Dermis blood vessel endothelial cell (primary cell): ENCODE measurements around the gene TNN. TPM values are rescaled to one million over a fixed set of nuclear protein-coding genes. Genes with fewer than 3 reads are reported as not detected.
A peak's percentile ranks its signal among the peaks of the same experiment; 100 is the strongest.

Experiments
- DNase-seq: peaks from one replicate; pipeline ENCODE4 v3.0.0; 2010
- total RNA-seq: library from RNA; depleted of rRNA; stranded (reverse); fragments of >200 nt; gene quantifications from 2 replicates; pipeline ENCODE4 v1.2.3, GENCODE V29; 2014

TNN gene
- total RNA-seq, 1 donor from 2014 or later, result not detected

DNA sequence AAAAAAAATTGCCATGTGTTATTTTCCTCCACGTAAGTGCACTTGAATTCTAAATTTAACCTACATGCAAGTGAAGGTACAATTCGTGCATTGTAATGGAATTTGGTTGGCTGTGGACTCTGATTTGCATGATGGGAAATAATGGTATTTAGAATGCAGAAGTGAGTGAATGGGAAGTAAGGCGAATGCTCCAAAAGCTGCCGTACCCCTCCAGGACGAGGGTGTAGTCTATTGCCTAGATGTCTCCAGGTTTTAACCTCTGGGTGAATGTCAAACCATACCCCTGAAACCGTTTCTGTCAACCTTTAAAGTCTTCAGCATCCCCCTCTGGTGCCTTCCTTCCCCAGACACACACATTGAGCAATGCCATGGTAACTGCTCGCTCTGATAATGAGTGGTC lies 80.4 kb downstream of the TNN start:
- DNase-seq, result no peak

DNA sequence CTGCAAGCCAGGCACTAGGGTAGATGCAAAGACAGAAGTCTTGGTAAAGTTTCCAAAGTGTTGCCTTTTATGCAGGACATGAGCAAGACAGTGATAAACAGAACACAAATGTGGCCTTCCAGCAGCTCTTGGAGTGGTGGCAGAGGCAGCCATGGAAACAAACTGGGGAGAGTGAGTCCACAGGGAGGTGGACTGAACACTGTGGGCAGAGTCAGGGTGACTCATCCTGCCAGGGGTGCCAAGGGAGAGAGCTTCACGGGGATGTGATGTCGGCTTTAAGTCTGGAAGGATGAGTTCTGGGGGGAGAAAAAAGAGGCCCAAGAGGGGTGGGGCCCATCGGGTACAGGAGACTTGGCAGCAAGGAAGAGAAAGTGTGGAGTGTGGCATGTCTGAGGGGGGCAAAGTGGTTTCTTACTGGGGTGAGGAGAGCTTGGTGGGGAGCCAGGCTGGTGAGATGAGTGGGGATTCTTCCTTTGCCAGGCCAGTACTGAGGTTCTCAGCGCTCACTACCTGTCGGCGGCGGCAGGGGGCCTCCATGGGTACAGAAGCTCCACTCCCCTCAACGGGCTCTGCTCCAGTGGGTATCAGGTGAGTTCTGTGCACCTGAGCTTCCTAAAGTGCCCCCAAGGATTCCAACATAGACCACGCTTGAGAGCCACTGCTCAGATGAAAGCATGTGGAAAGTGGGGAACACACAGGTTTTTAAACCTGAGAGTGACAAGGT lies 83.1 kb downstream of the TNN start:
- no peak for DNase-seq

- DNase-seq, result peak; percentile 71
Observed at GRCh38 chr1:175152006-175152652, 84.5 kb downstream of the TNN start.

GRCh38 chr1:175154629-175155472 lies 87.2 kb downstream of the TNN start:
- peak; percentile 82 for DNase-seq

DNA sequence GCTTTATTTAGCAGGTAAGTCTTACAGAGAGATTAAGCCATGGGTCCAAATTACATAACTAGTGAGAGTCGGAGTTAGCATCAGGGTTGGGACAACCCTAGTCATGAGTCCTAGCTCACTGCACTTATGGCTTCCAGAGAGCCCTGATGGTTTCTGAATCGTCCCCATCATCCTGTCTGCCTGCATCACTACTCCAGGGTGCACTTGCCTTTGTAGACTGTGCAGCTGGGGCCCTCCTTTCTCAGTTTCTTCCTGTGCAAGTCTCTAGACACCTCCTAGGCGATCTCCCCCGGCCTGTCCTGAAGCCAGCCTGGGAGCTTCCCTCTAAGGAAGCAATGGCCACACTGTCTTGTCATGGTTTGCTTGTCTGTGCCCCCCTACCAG lies 87.8 kb downstream of the TNN start:
- DNase-seq, result no peak

GRCh38 chr1:175155936-175156335 lies 88.3 kb downstream of the TNN start:
- DNase-seq, result no peak

DNA sequence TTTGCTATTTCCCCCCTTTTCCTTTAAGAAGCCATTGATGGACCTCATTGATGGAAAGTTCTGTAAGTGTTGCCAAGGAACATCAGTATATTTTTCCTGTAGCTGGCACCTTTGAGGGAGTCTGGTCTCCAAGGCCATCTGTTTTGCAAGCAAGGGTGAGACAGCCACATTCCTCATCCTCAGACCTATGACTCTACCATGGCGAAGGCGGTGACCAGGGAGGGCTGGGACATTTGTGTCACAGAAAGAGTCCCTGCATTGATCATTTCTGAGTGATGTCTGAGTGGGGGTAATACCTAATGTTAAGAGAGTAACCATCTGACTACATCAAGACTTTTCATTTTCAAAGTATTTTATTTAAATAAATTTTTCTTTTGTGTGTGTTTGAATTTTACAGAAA lies 89.6 kb downstream of the TNN start:
- DNase-seq, result no peak

DNA sequence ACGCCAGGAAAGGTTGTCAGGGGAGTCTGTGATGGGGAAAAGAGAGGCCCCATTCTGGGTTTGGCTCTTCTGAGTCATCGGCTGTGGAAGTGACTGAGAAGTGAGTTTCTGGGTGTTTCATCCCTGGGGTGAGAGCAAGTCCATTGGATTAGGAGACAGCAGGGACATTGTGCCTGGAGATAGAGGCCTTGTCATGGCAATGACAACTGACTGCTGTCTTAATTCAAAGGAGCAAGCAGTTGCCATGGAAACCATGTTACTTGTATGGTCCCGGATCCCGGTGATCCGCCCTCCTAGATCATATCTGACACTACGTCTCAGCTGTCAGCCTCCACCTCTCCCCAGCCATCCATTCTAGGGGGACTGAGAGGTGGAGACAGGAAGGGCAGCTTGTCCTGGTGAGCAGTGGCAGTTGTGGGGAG lies 90.5 kb downstream of the TNN start:
- DNase-seq, result no peak

GRCh38 chr1:175162955-175163354 lies 95.3 kb downstream of the TNN start:
- peak; percentile 75 for DNase-seq

GRCh38 chr1:175163702-175164101 lies 96.1 kb downstream of the TNN start:
- no peak for DNase-seq

GRCh38 chr1:175164751-175165150 lies 97.1 kb downstream of the TNN start:
- DNase-seq, result no peak

- DNase-seq, result no peak
Observed at GRCh38 chr1:175166746-175167145, 99.1 kb downstream of the TNN start.

DNA sequence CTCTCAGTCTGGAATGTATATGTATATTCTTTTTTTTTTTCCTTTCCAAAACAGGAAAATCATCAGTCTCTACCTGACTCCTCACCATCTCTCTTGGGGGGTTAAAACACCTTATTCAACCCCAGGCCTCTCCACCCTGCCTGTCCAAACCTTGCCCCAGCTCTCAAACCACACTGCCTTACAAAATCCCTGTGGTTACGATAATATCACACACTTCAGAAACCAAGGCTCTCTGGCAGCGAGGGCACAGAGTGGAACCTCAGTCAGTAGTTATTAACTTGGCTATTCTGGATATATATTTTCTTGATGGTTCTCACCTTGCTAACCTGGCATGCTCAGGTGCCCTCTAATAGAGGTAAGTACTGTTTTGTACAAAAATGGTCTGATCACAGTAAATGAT lies 100.2 kb downstream of the TNN start:
- DNase-seq, result no peak

DNA sequence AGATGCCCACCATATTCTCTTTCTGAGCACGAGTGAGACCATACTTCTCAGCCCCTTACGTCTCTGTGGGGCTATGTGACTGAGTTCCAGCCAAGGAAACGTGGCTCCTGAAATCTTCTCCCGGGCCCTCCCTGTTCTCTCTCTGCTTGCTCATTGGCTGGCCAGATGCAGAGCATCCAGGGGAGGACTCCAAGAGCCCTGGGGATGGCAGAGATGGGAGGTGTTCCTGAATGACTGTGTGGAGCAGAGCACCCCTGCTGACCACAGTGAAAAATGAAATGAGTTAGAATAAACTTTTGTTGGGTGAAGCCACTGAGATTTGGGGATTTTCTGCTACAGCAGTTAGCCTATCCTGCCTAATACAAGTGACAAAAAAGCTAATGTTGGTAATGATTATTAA lies 101.1 kb downstream of the TNN start:
- DNase-seq, result peak; percentile 64

- DNase-seq, result peak; percentile 93
Observed at GRCh38 chr1:175169286-175170018, 101.8 kb downstream of the TNN start.

DNA sequence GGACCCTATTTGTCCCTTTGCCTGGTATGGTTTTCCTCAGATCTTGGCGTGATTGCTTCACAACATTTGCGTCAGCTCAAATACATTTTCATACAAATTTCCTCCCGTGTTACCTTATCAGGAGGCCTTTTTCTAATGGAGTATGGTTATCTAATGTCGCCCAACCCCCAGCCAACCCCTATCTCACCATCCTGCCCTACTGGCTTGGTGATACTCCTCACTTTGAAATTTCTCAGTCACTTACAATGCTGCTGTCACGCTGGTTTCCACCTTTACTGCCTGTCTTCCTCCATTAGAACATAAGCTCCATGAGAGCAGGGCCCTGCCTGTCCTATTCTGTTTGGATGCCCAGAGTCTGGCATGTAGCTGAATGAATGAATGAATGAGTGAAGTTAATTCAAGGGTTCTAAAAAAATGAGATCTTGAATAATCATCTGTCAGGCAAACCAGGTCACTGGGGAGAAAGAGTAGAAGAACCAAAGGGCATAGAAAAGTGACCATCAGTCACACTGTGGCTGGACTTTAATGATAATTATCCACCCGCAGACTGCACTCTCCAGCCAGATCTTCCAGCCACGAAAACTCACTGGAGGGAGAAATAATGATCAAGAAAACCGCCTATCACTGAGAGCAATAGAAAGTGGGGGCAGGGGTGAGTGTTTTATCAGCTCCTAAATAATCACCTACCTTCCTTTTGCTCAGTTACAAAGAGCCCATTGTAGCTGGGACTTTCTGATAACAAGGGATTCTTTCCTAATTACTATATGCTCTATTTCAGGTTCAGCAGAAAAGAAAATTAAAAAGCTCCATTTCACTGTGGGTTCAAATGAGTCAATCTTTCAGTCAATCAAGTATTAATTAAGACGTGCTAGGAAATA lies 103.6 kb downstream of the TNN start:
- no peak for DNase-seq

- DNase-seq, result no peak
Observed at GRCh38 chr1:175172503-175172902, 104.9 kb downstream of the TNN start.

DNA sequence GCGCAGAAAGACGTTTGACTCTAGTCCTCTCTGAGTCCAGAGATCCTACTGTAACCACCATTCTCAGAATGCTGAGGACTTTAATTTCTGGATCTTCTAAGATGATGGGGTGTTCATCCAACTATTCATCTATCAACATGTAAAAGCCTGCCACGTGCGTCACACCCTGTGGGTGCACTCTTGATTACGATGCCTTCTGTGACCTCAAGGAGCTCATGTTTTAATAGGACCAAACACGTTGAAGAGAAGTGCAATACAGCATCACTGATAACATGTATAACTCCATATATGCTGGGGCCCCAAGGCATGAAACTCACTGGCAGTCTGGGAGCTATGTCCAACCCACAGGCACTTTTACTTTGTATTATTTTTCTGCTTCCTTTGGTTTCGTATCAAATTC lies 105.9 kb downstream of the TNN start:
- DNase-seq, result no peak

DNA sequence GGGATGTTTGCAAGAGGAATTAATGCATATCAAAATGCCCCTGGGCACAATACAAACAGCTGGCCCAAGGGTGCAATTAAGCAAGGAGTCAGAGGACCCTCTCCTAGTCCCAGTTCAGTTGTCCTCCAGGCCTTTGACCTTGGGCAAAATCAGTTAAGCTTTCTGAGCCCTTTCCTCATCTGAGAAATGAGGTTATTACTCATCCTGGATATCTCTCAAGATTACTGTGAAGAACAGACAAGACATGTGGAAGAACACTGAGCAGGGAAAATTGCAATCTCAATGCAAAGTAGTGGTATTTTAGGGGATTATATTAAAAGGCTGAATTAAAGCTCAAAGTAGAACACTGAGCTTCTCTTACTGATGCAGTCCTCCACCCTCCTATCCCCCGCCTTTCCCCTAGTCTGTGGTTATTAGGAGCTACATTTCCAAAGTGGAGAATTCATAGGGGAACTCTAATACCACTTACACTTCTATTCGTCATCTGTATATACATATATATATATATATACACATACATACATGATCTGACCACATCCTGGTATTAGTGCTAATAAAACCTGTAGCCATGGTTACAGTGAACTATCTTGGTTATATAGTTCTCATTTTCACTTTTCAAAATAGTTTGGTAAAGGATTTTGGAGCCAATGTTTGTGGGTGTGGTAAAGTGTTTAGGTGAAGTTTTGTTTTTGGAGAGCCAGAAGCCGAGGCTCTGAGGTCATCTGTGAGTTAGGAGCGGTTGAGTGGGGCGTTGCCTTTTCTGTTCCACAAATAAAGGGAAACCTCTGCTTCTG lies 106.9 kb downstream of the TNN start:
- no peak for DNase-seq

DNA sequence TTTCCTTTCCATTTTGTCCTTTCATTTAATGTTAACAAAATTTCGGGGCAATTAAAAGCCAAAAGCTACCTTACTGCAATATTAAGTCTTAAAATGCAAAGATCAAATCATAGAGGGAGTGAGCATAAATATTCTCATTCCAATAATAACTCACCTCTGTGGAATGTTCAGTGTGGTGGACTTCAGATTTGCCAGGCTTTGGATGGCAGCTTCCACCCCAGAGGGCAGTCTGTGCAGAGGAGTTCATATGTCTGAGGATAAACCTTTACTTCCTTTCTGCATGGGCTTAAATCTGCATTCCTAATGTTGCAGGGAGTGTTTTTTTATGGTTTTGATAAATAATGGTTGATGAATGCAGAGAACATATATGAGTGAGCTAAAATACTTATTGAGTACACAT lies 108.6 kb downstream of the TNN start:
- no peak for DNase-seq

DNA sequence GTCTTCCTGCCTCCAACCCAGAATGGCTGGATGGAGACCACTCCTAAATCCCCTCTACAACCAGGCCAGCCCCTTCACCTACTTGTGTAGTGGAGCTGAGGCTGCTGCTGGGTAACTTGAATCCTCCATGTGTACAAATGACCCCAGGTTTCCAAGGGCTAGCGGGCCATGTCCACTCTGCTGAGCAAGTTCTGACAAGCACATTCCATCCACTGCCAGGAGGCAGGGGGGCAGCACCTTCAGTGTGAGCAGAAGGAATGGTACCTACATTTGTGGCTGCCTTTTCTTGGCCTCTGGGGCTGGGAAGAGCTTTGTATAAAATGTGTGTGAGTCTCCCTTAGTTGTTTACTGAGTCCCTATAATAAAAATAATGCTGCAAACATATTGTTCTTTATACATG lies 110.4 kb downstream of the TNN start:
- DNase-seq, result no peak
